Measurements from ENCODE around the gene PAQR4. TPM values are rescaled to one million over a fixed set of nuclear protein-coding genes. Genes with fewer than 3 reads are reported as not detected.

PAQR4 gene
- total and polyA plus RNA-seq, 2 of the 13 experiments (the other 11 are each of a cell fraction or from before 2014, with no cell fraction given), result 15.9 to 24.8 TPM

- no peak for TF ChIP-seq ZNF33B (CRISPR knock-in tag; IDR thresholded peaks at IDR 0.05)
- TF ChIP-seq MAF1 (CRISPR knock-in tag; IDR thresholded peaks at IDR 0.05; ENCODE audit: borderline replicate concordance), result no peak
- TF ChIP-seq MAFK (conservative IDR thresholded peaks at IDR 0.05 in 1 of 2, IDR thresholded peaks at IDR 0.05 in 1 of 2; ENCODE audit: low read length in 2 of 2), result no peak
- TF ChIP-seq ZHX1 (CRISPR knock-in tag; IDR thresholded peaks at IDR 0.05; ENCODE audit: low read depth), result peak; percentile 58; the same call in 1 of the 2 replicates
- TF ChIP-seq ZNF383 (CRISPR knock-in tag; IDR thresholded peaks at IDR 0.05; ENCODE audit: borderline replicate concordance), result no peak
- peak; percentile 66; the same call in 1 of the 2 replicates for TF ChIP-seq KDM2A (CRISPR knock-in tag; IDR thresholded peaks at IDR 0.05; ENCODE audit: borderline replicate concordance, low read depth)
- TF ChIP-seq NPAS2 (CRISPR knock-in tag; IDR thresholded peaks at IDR 0.05; ENCODE audit: borderline replicate concordance), result no peak
- TF ChIP-seq GATAD2A (CRISPR knock-in tag; IDR thresholded peaks at IDR 0.05), result 0 out of 2 replicates have a peak, but pooled peaks have one; percentile 14
- TF ChIP-seq RXRA (CRISPR knock-in tag; IDR thresholded peaks at IDR 0.05), result peak; percentile 46
- peak; percentile 71 for TF ChIP-seq RAD21 (CRISPR knock-in tag; IDR thresholded peaks at IDR 0.05)
- peak; percentile 42 for TF ChIP-seq YY1 (IDR thresholded peaks at IDR 0.05; ENCODE audit: insufficient read depth, insufficient replicate concordance, low read depth, low read length)
- peak; percentile 26; the same call in 1 of the 2 replicates for TF ChIP-seq ZBTB14 (CRISPR knock-in tag; IDR thresholded peaks at IDR 0.05)
- no peak for TF ChIP-seq FOXK1 (CRISPR knock-in tag; IDR thresholded peaks at IDR 0.05; ENCODE audit: borderline replicate concordance, low read depth)
- 0 out of 2 replicates have a peak, but pooled peaks have one; percentile 39 for TF ChIP-seq ZFP90 (CRISPR knock-in tag; IDR thresholded peaks at IDR 0.05; ENCODE audit: borderline replicate concordance)
- 0 out of 2 replicates have a peak, but pooled peaks have one; percentile 37 for TF ChIP-seq ZNF792 (CRISPR knock-in tag; IDR thresholded peaks at IDR 0.05)
- TF ChIP-seq ZNF562 (CRISPR knock-in tag; IDR thresholded peaks at IDR 0.05; ENCODE audit: borderline replicate concordance), result no peak
- peak; percentile 86 for TF ChIP-seq STAG1 (CRISPR knock-in tag; IDR thresholded peaks at IDR 0.05)
- TF ChIP-seq MAX (IDR thresholded peaks at IDR 0.05), result 0 out of 2 replicates have a peak, but pooled peaks have one; percentile 31
- peak; percentile 48; the same call in 1 of the 2 replicates for TF ChIP-seq XBP1 (CRISPR knock-in tag; IDR thresholded peaks at IDR 0.05)
- TF ChIP-seq ISL2 (CRISPR knock-in tag; IDR thresholded peaks at IDR 0.05), result peak; percentile 19; the same call in 1 of the 2 replicates
- 0 out of 2 replicates have a peak, but pooled peaks have one; percentile 23 for TF ChIP-seq ARNT2 (CRISPR knock-in tag; IDR thresholded peaks at IDR 0.05; ENCODE audit: low read depth)
- TF ChIP-seq NKX3-1 (CRISPR knock-in tag; IDR thresholded peaks at IDR 0.05), result no peak
- TF ChIP-seq ATF1 (CRISPR knock-in tag; IDR thresholded peaks at IDR 0.05), result 0 out of 2 replicates have a peak, but pooled peaks have one; percentile 17
- no peak for TF ChIP-seq SMAD9 (CRISPR knock-in tag; IDR thresholded peaks at IDR 0.05)
- no peak for TF ChIP-seq SNAPC5 (CRISPR knock-in tag; IDR thresholded peaks at IDR 0.05; ENCODE audit: borderline replicate concordance)
- TF ChIP-seq TBP (CRISPR knock-in tag; IDR thresholded peaks at IDR 0.05), result no peak
These were observed 42.0 kb upstream of the PAQR4 start (continued) for GRCh38 chr16:2927010-2927646.
